CD4-positive, alpha-beta T cell treated with Interferon gamma for 1 hour (primary cell): ENCODE measurements around the gene CRK.

Experiments used
- DNase-seq: peaks from one replicate; pipeline ENCODE4 v3.0.0-alpha.2; 2020

The CRK gene

GRCh38 chr17:1455797-1456599, at the start of gene CRK:
TSS of gene CRK (minus strand) at chr17:1456232. CDS start at chr17:1456117, 115 bp downstream.
- peak; percentile 97 for DNase-seq

GRCh38 chr17:1505586-1505985, 49.6 kb upstream of the CRK start:
- no peak for DNase-seq

- DNase-seq: no peak
Observed at GRCh38 chr17:1504866-1505265, 48.8 kb upstream of the CRK start.

GRCh38 chr17:1503699-1504098, 47.7 kb upstream of the CRK start:
- no peak for DNase-seq

- no peak for DNase-seq
Observed at GRCh38 chr17:1498869-1499268, 42.8 kb upstream of the CRK start.

GRCh38 chr17:1498233-1498632, 42.2 kb upstream of the CRK start:
- no peak for DNase-seq

- DNase-seq: no peak
Observed at GRCh38 chr17:1497831-1498230, 41.8 kb upstream of the CRK start.

GRCh38 chr17:1496869-1497268, 40.8 kb upstream of the CRK start:
- DNase-seq: no peak

- DNase-seq: no peak
Observed at GRCh38 chr17:1495265-1495989, 39.4 kb upstream of the CRK start.

- DNase-seq: no peak
Observed at GRCh38 chr17:1494736-1495253, 38.8 kb upstream of the CRK start.

- no peak for DNase-seq
Observed at GRCh38 chr17:1494203-1494602, 38.2 kb upstream of the CRK start.

- no peak for DNase-seq
Observed at GRCh38 chr17:1493291-1493980, 37.4 kb upstream of the CRK start.

GRCh38 chr17:1492249-1493206, 36.5 kb upstream of the CRK start, which contains the start of gene MYO1C:
TSS of gene MYO1C (minus strand) at chr17:1492686. CDS start at chr17:1492487, 199 bp downstream.
- no peak for DNase-seq

- DNase-seq: peak; percentile 44
Observed at GRCh38 chr17:1491443-1492248, 35.6 kb upstream of the CRK start.

- peak; percentile 61 for DNase-seq
Observed at GRCh38 chr17:1490643-1491442, 34.8 kb upstream of the CRK start.

GRCh38 chr17:1488826-1489270, 32.8 kb upstream of the CRK start:
- DNase-seq: no peak

GRCh38 chr17:1487939-1488825, 32.1 kb upstream of the CRK start:
- peak; percentile 61 for DNase-seq

GRCh38 chr17:1486802-1487695, 31.0 kb upstream of the CRK start:
- DNase-seq: peak; percentile 75
